ENCODE data around the gene RNASE2. TPM values are rescaled to one million over a fixed set of nuclear protein-coding genes. Genes with fewer than 3 reads are reported as not detected.
A peak's percentile ranks its signal among the peaks of the same experiment; 100 is the strongest.
"Not testable (repeated sequence)": the region's sequence is repeated elsewhere in the genome, so short reads cannot be mapped to it uniquely, and the experiment has no call there.

Gene RNASE2
- polyA plus RNA-seq (ENCODE audit: insufficient read length in 4 of 4) = 1 to 10 TPM in 2 of 4 donors, under 1 TPM in 2; 0.41 to 2.4 (median 1.1) TPM

DNA sequence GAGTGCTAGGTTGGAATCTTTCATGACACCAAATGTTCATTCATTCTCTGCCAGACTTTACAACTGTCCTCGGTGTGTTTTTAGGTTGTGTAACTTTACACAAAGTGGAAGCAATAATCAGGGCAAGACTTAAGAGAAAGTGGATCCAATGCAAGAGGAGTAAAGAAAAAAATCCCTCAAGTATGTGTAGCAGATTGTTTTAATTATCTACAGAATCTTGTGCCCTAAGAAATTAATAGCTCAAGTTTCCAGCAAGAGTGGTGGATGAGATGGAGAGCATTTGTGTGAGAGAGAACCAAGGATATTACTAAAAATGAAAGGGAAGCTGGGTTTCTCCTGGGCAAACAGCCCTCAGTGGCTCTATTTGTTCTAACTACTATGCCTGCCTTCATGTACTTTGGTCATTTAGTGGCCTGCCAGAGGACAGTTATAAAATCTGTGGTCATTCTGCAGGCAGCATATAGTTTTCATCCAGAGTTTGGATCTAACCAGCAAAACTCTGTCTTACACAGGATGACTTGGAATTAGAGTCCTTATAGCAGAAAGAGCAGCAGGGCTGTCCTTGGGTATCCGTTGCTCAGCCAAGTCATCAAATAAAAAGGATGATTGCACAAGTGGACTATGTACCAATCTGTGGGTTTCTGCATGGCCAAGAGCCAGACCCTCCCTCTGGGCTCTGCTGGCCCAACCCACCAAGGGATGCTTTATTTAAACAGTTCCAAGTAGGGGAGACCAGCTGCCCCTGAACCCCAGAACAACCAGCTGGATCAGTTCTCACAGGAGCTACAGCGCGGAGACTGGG, at the start of gene RNASE2:
Gene RNASE2 (plus strand): TSS at position 752 of the 802 bp plus-strand sequence. CDS start 285 bp downstream, outside the sequence.
- DNase-seq (ENCODE audit: low read depth in 4 of 4, low spot score in 2 of 4) = not testable (repeated sequence)

DNA sequence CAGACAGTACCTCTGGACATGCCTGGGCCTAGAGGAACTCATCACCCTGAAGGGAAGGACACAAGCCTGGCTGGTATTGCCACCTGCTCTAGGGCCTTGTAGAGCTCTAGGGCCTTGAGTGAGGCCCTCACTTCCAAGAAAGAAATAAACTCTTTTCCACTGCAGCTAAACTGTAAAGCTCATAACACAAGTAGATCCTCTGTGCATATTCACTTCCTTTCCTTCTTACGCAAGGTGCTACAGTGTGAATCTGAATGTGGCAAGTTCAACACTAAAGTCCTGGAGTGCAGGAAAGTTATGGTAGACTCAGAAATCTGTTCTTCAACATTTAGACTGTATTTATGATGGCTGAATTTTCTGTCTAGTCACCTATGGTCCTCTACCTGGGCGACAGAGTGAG, 49.6 kb upstream of the RNASE2 start:
- DNase-seq (ENCODE audit: low read depth in 4 of 4, low spot score in 2 of 4) = no peak

DNA sequence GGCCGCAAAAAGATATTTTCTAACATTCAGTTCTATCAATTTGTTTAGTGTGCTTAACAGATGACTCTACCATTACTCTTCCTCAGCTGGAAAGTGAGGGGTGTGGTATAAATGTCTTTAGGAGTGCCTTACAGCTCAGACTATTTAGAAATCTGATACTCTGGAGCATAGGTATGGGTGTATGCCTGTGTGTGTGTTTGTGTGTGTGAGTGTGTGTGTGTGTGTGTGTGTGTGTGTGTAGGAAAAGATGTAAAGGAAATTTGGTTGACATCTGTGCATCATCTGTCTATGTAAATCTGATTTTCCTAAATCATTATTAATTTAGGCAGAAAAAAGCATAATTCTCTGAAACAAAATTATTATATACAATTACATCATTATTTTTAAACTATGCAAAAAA, 48.1 kb upstream of the RNASE2 start:
- no peak for DNase-seq (ENCODE audit: low read depth in 4 of 4, low spot score in 2 of 4)

DNA sequence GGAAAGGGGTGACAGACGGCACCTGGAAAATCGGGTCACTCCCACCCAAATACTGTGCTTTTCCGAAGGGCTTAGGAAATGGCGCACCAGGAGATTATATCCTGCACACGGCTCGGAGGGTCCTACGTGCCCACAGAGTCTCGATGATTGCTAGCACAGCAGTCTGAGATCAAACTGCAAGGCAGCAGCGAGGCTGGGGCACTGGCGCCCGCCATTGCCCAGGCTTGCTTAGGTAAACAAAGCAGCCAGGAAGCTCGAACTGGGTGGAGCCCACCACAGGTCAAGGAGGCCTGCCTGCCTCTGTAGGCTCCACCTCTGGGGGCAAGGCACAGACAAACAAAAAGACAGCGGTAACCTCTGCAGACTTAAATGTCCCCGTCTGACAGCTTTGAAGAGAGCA, 44.5 kb upstream of the RNASE2 start:
- DNase-seq (ENCODE audit: low read depth in 4 of 4, low spot score in 2 of 4) = not testable (repeated sequence)

DNA sequence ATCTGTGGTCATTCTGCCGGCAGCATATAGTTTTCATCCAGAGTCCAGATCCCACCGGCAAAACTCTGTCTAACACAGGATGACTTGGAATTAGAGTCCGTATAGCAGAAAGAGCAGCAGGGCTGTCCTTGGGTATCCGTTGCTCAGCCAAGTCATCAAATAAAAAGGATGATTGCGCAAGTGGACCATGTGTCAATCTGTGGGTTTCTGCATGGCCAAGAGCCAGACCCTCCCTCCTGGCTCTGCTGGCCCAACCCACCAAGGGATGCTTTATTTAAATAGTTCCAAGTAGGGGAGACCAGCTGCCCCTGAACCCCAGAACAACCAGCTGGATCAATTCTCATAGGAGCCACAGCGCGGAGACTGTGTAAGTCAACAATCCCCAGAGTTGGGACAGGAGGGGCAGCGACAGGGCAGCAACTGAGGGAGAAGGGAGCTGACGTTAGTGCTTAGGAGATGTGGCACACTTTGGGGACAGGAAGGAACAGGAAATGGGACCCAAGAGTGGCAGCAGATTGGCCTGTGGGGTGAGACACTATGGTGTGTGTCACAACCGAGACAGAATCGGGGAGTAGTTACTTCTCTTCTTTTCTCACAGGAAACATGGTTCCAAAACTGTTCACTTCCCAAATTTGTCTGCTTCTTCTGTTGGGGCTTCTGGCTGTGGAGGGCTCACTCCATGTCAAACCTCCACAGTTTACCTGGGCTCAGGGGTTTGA, 36.1 kb upstream of the RNASE2 start:
- DNase-seq (ENCODE audit: low read depth in 4 of 4, low spot score in 2 of 4) = not testable (repeated sequence)

DNA sequence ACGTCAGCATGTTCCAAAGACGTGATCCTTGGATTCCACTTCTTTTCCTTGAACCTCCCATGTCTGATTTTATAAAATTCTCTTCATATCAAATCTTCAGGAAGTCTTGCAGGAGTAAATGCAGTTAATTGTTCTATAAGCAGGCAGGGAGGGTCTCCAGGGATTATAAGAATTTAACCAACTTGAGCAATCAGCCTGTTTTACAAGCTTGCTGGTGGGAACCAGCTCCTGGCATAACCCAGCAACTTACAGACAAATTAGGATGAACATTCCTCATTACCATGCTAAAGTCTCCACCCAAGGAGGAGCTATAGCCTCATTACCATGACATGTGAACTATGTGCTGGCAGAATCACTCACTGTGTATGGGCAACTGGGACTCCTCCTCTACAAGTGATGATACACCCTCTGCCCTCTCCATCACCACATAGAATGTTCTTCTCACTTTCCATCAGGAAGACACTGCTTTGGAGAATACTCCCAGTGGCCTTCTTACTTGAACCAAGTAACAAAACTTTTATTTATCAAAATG, 31.5 kb upstream of the RNASE2 start:
- DNase-seq (ENCODE audit: low read depth in 4 of 4, low spot score in 2 of 4) = not testable (repeated sequence)

DNA sequence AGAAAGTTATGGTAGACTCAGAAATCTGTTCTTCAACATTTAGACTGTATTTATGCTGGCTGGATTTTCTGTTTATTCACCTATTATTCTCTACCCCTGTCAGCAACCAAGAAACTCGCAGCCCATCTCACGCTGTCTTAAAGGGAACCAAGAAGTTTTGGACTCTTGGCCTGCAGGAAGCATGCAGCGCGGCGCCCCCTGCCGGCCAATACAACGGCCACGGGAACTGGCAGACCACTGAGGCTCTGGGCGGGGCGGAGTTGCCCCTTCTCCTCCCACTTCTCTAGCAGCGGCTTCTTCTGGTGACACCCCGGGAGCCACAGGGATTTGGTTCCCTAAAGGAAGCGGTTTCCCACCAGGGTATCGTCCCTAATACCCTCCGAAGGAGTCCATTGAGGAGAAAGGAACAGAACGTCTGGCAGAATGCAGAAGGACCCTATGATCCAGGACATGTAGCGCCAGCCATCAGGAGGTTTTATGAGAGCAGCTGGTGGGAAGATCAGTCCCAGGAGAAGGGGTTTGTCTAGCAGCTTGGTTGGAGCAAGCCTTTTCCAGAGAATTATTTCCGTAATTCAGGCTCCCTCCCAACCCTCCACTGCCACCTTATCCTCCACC, 21.0 kb upstream of the RNASE2 start:
- DNase-seq (ENCODE audit: low read depth in 4 of 4, low spot score in 2 of 4) = no peak

DNA sequence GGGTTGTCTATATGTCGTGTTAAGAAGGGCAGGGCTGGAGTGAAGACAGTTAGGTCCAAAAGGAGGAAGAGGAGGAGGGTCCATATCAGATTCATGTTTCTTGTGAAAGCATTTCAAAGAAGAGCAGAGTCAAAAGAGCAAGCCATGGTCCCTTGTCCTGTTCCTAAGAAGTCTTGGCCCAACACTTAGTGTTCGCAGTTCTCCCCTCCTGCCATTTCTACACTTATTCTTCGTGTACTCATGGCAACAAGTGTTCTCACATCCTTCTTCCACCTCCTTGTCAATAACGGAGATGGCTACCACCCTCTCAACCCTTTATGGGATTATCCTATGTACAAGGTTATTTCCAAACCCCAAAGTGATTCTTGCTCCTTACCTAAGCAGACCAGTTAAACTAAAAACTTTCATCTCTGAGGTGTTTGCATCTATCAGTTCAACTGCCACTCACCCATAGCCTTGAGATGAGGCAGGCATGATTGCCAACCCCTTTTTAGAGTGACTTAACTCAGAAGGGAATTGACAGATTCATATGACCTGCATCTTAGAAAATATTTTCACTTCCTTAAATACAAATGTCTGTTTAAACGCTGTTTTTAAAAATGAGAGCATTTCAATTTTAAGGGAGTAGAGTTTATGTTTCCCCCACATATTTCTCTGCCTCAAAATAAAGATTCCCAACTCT, 19.8 kb upstream of the RNASE2 start:
- no peak for DNase-seq (ENCODE audit: low read depth in 4 of 4, low spot score in 2 of 4)

DNA sequence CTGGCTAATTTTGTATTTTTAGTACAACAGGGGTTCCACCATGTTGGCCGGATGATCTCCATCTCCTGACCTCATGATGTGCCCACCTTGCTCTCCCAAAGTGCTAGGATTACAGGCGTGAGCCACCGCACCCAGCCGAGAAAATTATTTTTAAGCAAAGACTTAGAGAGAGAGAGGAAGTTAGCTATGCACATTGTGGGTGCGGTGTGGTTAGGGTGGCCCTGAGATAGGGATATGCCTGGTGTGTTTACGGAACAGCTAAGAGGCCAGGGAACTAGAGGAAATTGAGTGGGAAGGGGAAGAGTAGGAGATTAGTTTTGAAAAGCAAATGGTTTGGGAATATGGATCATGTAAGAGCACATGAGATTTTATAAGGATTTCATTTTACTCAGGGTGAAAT, 10.1 kb upstream of the RNASE2 start:
- not testable (repeated sequence) for DNase-seq (ENCODE audit: low read depth in 4 of 4, low spot score in 2 of 4)

DNA sequence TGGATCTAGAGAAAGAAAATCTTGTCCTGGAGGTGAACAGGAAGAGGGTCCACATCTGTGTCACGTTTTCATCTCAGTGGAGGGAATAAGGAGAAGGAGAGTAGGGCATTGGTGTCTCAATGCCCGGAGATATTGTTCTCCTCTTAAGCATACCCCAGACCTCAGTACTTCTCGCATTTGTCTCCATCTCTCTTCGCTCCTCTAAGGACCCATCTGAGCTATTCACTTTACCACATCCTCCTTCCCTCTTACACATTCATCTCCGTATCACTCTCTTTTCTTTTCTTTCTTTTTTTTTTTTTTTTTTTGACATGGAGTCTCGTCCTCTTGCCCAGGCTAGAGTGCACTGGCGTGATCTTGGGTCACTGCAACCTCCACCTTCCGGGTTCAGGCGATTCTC, 8.6 kb upstream of the RNASE2 start:
- DNase-seq (ENCODE audit: low read depth in 4 of 4, low spot score in 2 of 4) = not testable (repeated sequence)

DNA sequence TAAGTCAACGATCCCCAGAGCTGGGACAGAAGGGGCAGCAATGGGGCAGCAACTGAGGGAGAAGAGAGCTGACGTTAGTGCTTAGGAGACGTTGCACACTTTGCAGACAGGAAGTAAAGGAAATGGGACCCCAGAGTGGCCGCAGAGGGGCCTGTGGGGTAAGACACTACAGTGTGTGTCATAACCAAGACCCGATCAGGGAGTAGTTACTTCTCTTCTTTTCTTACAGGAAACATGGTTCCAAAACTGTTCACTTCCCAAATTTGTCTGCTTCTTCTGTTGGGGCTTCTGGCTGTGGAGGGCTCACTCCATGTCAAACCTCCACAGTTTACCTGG, 219 bp downstream of the RNASE2 start:
- not testable (repeated sequence) for DNase-seq (ENCODE audit: low read depth in 4 of 4, low spot score in 2 of 4)

DNA sequence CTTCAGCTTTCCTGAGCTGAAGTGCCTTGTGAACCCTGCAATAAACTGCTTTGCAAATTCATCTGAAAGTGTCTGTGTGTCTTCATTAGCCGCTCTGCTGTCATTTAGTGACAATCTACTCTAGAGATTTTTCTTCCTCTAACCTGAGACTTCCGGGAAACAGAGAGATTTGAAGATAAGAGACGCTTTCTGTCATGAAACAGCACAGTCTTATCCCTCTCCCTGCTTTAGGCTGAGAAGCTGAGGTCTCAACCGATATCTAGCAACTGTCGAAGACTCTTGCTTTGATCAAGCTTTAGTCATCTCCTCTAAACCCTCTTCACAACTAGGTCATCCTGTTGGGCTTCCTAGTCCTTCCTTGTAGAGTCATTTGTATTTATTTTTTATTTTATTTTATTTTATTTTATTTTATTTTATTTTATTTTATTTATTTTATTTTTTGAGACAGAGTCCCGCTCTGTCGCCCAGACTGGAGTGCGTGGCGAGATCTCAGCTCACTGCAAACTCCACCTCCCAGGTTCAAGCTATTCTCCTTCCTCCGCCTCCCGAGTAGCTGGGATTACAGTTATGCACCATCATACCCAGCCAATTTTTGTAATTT, 1.2 kb downstream of the RNASE2 start:
- no peak for DNase-seq (ENCODE audit: low read depth in 4 of 4, low spot score in 2 of 4)

DNA sequence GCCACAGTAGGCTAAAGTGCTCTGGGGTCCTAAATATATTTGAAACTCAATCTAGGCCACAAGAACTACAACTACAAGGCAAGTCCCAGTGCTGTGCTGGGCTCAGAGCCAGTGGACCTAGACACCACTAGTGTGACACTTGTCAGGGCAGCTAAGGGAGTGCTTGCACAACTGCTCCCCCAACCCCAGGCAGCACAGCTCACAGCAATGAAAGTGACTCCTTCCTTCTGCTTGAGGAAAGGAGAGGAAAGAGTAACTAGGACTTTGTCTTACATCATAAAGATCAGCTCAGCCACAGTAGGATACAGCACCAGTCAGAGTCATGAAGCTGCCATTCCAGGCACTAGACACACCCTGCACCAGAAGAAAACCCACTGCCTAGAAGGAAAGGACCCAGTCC, 3.7 kb downstream of the RNASE2 start:
- not testable (repeated sequence) for DNase-seq (ENCODE audit: low read depth in 4 of 4, low spot score in 2 of 4)

DNA sequence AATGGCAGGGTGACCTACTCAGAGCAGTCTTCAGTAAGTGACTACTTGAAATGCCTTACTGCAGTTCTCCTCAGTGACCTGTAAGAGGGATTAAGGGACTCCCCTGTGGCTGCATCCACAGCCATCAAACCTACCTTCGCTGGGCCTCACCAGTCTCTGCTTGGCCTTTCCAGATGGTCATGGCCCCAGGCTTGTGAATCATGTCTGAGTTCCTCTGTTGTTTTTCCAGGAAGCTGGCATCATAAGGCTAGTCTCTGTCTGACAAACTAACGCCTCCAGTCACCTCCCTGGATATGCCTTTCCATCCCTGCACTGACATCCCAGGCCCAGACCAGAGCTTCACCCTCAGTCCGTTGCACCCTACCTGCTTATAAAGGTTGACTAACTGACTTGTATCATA, 14.0 kb downstream of the RNASE2 start:
- DNase-seq (ENCODE audit: low read depth in 4 of 4, low spot score in 2 of 4) = no peak

DNA sequence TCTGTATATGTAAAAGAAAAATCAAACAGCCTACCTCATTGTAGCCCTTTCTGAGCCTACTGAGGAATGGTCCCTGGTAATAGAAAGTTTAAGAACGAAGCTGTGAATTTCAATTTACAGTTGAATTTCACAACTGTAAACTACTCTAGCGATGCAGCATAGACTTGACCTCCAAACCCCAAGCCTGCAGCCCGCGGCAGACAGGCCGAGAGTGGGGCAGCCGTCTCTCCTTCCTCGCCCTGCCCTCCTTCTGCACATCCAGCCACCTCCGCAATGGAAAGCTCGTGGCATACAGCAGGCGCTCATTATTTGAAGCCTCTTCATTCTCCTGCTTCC, 15.3 kb downstream of the RNASE2 start:
- DNase-seq (ENCODE audit: low read depth in 4 of 4, low spot score in 2 of 4) = no peak

DNA sequence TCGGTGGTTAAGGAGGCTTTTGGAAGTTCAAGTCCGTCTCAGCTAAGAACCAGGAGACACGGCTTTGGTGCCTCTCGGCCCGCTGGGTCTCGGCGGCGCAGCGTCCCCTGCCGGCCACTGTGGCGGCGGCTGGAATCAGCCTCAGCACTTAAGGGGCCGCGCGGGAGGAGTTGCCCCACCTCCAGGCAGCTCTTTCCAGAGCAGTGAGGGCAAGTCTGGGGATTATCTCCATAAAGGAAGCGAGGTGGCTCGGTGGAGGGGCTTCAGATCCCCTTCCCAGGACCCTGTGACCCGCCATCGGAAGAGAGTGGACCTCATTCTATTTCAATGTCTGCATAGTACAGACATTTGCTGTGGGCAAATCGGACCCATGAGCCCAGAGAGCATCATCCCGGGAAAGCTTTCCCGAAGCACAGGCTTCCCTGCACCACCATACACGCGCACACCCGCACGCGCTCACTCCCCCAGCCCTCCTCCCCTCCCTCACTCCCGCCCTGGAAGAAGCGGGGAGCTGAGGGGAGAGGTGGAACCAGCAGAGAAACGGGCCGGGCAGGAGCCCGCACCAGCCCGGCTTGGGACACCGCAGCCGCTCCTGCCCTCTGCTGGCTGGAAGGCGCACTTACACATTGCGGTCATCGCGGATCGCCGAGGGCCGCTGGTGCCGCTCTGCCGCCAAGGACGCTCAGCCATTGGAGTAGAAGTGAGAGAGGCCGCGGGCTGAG, 15.9 kb downstream of the RNASE2 start:
- DNase-seq (ENCODE audit: low read depth in 4 of 4, low spot score in 2 of 4) = peak in 3 of 4 donors; percentile 70 to 75 (median 72)

DNA sequence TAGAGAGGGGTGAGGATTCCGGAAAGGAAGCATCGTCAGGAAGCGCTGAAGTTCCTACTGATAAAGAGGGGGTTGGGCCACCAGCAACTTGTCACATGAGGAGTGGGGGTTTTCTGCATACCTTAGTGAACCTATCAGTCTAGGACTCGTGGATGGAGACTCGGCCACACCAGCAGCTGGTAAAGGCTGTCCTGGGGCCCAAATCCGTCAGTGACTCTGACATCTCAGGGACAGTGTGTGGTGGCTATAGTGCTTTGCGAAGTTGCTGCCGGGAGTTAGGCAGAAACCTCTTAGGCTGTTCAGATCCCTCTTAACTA, 16.4 kb downstream of the RNASE2 start:
- no peak for DNase-seq (ENCODE audit: low read depth in 4 of 4, low spot score in 2 of 4)

DNA sequence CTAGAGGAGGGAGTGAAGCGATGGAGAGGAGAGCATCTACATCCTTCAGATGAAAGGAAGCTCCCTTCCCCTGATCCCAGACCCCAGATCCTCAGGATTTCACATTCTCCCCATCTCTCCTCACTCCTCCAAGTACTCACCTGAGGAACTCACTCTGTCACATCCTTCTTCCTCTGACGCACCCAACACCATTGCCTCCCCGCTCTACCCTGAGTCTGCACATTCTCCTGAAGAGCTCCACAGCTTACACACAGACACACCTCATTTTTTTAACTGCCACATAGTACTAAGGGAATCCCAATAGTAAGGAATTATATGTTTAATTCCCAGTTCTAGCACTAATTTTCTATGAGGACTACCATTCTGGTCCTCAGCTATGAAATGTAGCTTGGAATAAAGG, 18.2 kb downstream of the RNASE2 start:
- no peak for DNase-seq (ENCODE audit: low read depth in 4 of 4, low spot score in 2 of 4)

DNA sequence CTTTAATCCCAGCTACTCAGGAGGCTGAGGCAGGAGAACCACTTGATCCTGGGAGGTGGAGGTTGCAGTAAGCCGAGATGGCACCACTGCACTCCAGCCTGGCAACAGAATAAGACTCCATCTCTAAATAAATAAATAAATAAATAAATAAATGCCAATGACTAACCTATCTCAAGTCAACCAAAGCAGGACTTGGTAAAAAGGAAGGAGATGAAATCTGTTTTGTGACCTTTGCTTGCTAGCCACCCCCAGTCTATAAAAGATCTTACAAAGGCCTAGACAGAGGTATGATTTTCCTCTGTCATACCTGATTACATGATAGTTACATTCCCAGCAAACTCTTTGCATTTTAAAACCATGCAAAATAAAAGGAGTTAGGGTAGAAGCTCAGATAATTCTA, 21.0 kb downstream of the RNASE2 start:
- DNase-seq (ENCODE audit: low read depth in 4 of 4, low spot score in 2 of 4) = no peak

DNA sequence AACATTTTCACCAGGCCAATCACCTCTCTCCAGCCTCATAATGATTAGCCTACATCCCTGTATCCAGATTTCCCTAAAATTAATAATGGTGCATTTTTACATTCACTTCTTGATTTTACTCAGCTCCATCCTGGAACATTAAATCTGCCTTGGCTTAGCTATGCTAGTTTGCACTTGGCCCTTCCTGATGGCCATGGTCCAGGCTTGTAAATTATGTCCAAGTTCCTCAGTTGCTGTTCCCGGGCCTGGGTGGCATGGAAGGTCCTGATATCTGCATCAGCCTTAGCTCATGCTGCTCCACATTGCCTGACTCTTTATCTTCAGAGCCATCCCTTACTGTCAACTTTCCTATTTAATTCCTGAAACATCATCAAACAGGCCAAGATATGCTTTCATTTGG, 23.4 kb downstream of the RNASE2 start:
- DNase-seq (ENCODE audit: low read depth in 4 of 4, low spot score in 2 of 4) = no peak

Measured in left renal cortex interstitium (tissue), 4 donors.